H9 (cell line): ENCODE measurements around the gene ULK4. TPM values are rescaled to one million over a fixed set of nuclear protein-coding genes. Genes with fewer than 3 reads are reported as not detected.

Experiments used
- DNase-seq: peaks from one replicate; pipeline ENCODE4 v3.0.0-alpha.2; 2017
- H2AFZ ChIP-seq: one replicate; pipeline ENCODE4 v1.6.1; 2013; ENCODE audit warnings: mild to moderate bottlenecking, low read length, control low read depth, moderate library complexity
- H2AK5ac ChIP-seq: 2 replicates; pipeline ENCODE4 v1.6.1; 2013; ENCODE audit warnings: low read length, control low read depth, mixed read lengths; ENCODE audit not compliant: insufficient read length
- H2BK120ac ChIP-seq: one replicate; pipeline ENCODE4 v1.6.1; 2013; ENCODE audit warnings: low read depth, mild to moderate bottlenecking, low read length, control low read depth, inconsistent platforms; ENCODE audit not compliant: poor library complexity, severe bottlenecking
- H2BK12ac ChIP-seq: 2 replicates; pipeline ENCODE4 v1.6.1; 2013; ENCODE audit warnings: low read length, control low read depth, mixed read lengths, low read depth; ENCODE audit not compliant: insufficient read length
- H2BK15ac ChIP-seq: 2 replicates; pipeline ENCODE4 v1.6.1; 2013; ENCODE audit warnings: low read depth, low read length, control low read depth
- H2BK20ac ChIP-seq: one replicate; pipeline ENCODE4 v1.6.1; 2013; ENCODE audit warnings: low read depth, mild to moderate bottlenecking, low read length, control low read depth, inconsistent platforms; ENCODE audit not compliant: poor library complexity, severe bottlenecking
- H2BK5ac ChIP-seq: 2 replicates; pipeline ENCODE4 v1.6.1; 2013; ENCODE audit warnings: low read length, control low read depth, mixed read lengths; ENCODE audit not compliant: insufficient read length
- H3K14ac ChIP-seq: 2 replicates; pipeline ENCODE4 v1.6.1; 2013; ENCODE audit warnings: low read length, control low read depth; ENCODE audit not compliant: insufficient read depth
- H3K18ac ChIP-seq: 2 replicates; pipeline ENCODE4 v1.6.1; 2013; ENCODE audit warnings: low read depth, mild to moderate bottlenecking, mixed read lengths, low read length, control low read depth; ENCODE audit not compliant: insufficient read length
- H3K23ac ChIP-seq: 2 replicates; pipeline ENCODE4 v1.6.1; 2013; ENCODE audit warnings: low read length, control low read depth, mixed read lengths, low read depth; ENCODE audit not compliant: insufficient read length
- H3K23me2 ChIP-seq: 2 replicates; pipeline ENCODE4 v1.6.1; 2013; ENCODE audit warnings: low read depth, mild to moderate bottlenecking, mixed read lengths, low read length, control low read depth; ENCODE audit not compliant: insufficient read length, poor library complexity, severe bottlenecking
- H3K27ac ChIP-seq: 2 replicates; pipeline ENCODE4 v1.5.1; 2013; ENCODE audit warnings: low read length, control low read depth, mixed read lengths, low read depth; ENCODE audit not compliant: insufficient read length
- H3K27me3 ChIP-seq: 2 replicates; pipeline ENCODE4 v1.6.1; 2013; ENCODE audit warnings: low read length, control low read depth, inconsistent platforms; ENCODE audit not compliant: insufficient read depth
- H3K4ac ChIP-seq: 2 replicates; pipeline ENCODE4 v1.6.1; 2013; ENCODE audit warnings: low read depth, mild to moderate bottlenecking, control low read depth, inconsistent platforms, low read length, moderate library complexity
- H3K4me1 ChIP-seq: 2 replicates; pipeline ENCODE4 v1.6.1; 2013; ENCODE audit warnings: low read length, control low read depth, inconsistent platforms; ENCODE audit not compliant: insufficient read depth
- H3K4me2 ChIP-seq: 2 replicates; pipeline ENCODE4 v1.6.1; 2013; ENCODE audit warnings: low read length, control low read depth, mixed read lengths; ENCODE audit not compliant: insufficient read length, insufficient read depth
- H3K56ac ChIP-seq: 2 replicates; pipeline ENCODE4 v1.6.1; 2013; ENCODE audit warnings: low read depth, mild to moderate bottlenecking, mixed read lengths, low read length, control low read depth; ENCODE audit not compliant: insufficient read length
- H3K79me1 ChIP-seq: 2 replicates; pipeline ENCODE4 v1.6.1; 2013; ENCODE audit warnings: low read depth, mild to moderate bottlenecking, moderate library complexity, low read length, control low read depth, inconsistent platforms; ENCODE audit not compliant: insufficient read depth, poor library complexity, severe bottlenecking
- H3K79me2 ChIP-seq: 2 replicates; pipeline ENCODE4 v1.6.1; 2013; ENCODE audit warnings: low read length, control low read depth, inconsistent platforms; ENCODE audit not compliant: insufficient read depth
- H3K9ac ChIP-seq: 2 replicates; pipeline ENCODE4 v1.6.1; 2013; ENCODE audit warnings: low read length, control low read depth, mixed read lengths; ENCODE audit not compliant: insufficient read length; ENCODE audit errors: extremely low read depth
- H3K9me3 ChIP-seq: one replicate; pipeline ENCODE4 v1.6.1; 2013; ENCODE audit warnings: low read depth, low read length, inconsistent platforms; ENCODE audit not compliant: control insufficient read depth
- H3T11ph ChIP-seq: one replicate; pipeline ENCODE4 v1.6.1; 2013; ENCODE audit warnings: mild to moderate bottlenecking, low read length, control low read depth, inconsistent platforms
- H4K20me1 ChIP-seq: one replicate; pipeline ENCODE4 v1.6.1; 2013; ENCODE audit not compliant: control insufficient read depth, insufficient read length, insufficient read depth
- H4K5ac ChIP-seq: 2 replicates; pipeline ENCODE4 v1.6.1; 2013; ENCODE audit warnings: low read depth, mild to moderate bottlenecking, mixed read lengths, low read length, control low read depth; ENCODE audit not compliant: insufficient read length
- H4K8ac ChIP-seq: replicated peaks from 2 replicates; pipeline ENCODE4 v1.6.1; 2013; ENCODE audit warnings: low read length, control low read depth, mixed read lengths, low read depth; ENCODE audit not compliant: insufficient read length
- H4K91ac ChIP-seq: 2 replicates; pipeline ENCODE4 v1.6.1; 2013; ENCODE audit warnings: low read depth, mild to moderate bottlenecking, moderate library complexity, mixed read lengths, low read length, control low read depth; ENCODE audit not compliant: insufficient read length
- H3K27ac Mint-ChIP-seq, 3 experiments: 2 replicates in 2 of 3; 3 replicates in 1 of 3; pipeline ENCODE4 v1.8.0; 2020 to 2021; ENCODE audit warnings: mixed read lengths in 3 of 3, mild to moderate bottlenecking in 1 of 3, moderate library complexity in 1 of 3
- H3K27me3 Mint-ChIP-seq: 2 replicates; pipeline ENCODE4 v1.8.0; 2021; ENCODE audit warnings: low read depth, mild to moderate bottlenecking, moderate library complexity, mixed read lengths
- H3K36me3 Mint-ChIP-seq, 3 experiments: 2 replicates in 2 of 3; 3 replicates in 1 of 3; pipeline ENCODE4 v1.8.0; 2020 to 2021; ENCODE audit warnings: low read depth in 3 of 3, mixed read lengths in 3 of 3; ENCODE audit not compliant: insufficient read depth in 1 of 3
- H3K4me1 Mint-ChIP-seq, 2 experiments: 2 replicates each; pipeline ENCODE4 v1.8.0; 2020; ENCODE audit warnings: mixed read lengths in 2 of 2
- H3K4me3 Mint-ChIP-seq, 2 experiments: 2 replicates in 1 of 2; 3 replicates in 1 of 2; pipeline ENCODE4 v1.8.0; 2020 to 2021; ENCODE audit warnings: mild to moderate bottlenecking in 2 of 2, mixed read lengths in 2 of 2, moderate library complexity in 1 of 2
- H3K9me3 Mint-ChIP-seq, 2 experiments: 2 replicates in 1 of 2; 3 replicates in 1 of 2; pipeline ENCODE4 v1.8.0; 2020; ENCODE audit warnings: mild to moderate bottlenecking in 2 of 2, mixed read lengths in 2 of 2, moderate library complexity in 1 of 2
- CTCF ChIP-seq: fragments of 200-600 bp; sonication (generic); conservative IDR thresholded peaks from 3 replicates; pipeline ENCODE4 v1.8.0; 2021; ENCODE audit warnings: antibody characterized with exemption, mild to moderate bottlenecking
- WGBS: extraction: QIAGEN DNeasy Blood & Tissue Kit; methylation state at CpG from one replicate; pipeline ENCODE4 v1.1.7; 2013; ENCODE audit warnings: missing lambda C conversion rate, low lambda C conversion rate, mixed read lengths; ENCODE audit not compliant: insufficient read length; ENCODE audit errors: extremely low coverage; 5-methylcytosine and 5-hydroxymethylcytosine counted together
- total RNA-seq: library from RNA; stranded (reverse); gene quantifications from 2 replicates; pipeline ENCODE4 v1.2.1, GENCODE V29; 2021

The ULK4 gene
- total RNA-seq, 1 experiment from 2014 or later: 12.9 TPM

- Mint-ChIP-seq H3K27me3 (no peaks in the 10 kb centered on the region), H3K4me3 (no peak overlapping the region), H3K27ac (peak overlapping the region in 1 of 3 experiments; percentile 25; a peak in 1 of 7 replicates), H3K4me1 (peaks cover 11 to 12% of the 10 kb centered on the region in 2 experiments), H3K9me3 (no peaks in the 10 kb centered on the region), H3K36me3 (peaks cover 0 to 5% (median 3%) of the 10 kb centered on the region in 3 experiments; a peak in 3 of 7 replicates)
- Histone ChIP-seq H3K23ac (no peak overlapping the region), H2BK5ac (no peak overlapping the region), H4K8ac (no peak overlapping the region), H2BK120ac (no peak overlapping the region), H2AFZ (no peak overlapping the region), H3K79me2 (no peaks in the 10 kb centered on the region), H4K5ac (no peak overlapping the region), H3K18ac (no peak overlapping the region), H3T11ph (no peak overlapping the region), H3K79me1 (no peaks in the 10 kb centered on the region), H3K27ac (no peak overlapping the region), H3K4me1 (no peaks in the 10 kb centered on the region), H2AK5ac (no peak overlapping the region), H3K56ac (no peak overlapping the region), H2BK20ac (no peak overlapping the region), H2BK12ac (no peak overlapping the region), H4K20me1 (no peaks in the 10 kb centered on the region), H3K14ac (no peak overlapping the region), H3K9ac (no peak overlapping the region), H3K9me3 (no peaks in the 10 kb centered on the region), H3K4me2 (no peak overlapping the region), H3K4ac (no peak overlapping the region), H2BK15ac (no peak overlapping the region), H3K27me3 (no peaks in the 10 kb centered on the region), H3K23me2 (no peaks in the 10 kb centered on the region), H4K91ac (no peak overlapping the region)
- no CpG with 5 or more reads among the region's 1 CpG for WGBS
- TF ChIP-seq CTCF: no peak
- no peak for DNase-seq
Measured at GRCh38 chr3:41746215-41746614, 215.7 kb downstream of the ULK4 start.
